GM23248 (cell line): ENCODE results near the gene PDZD7.

Experiments
- EZH2 ChIP-seq: fragments of 200-600 bp; sonication (generic); IDR thresholded peaks from 2 replicates; pipeline ENCODE4 v1.6.1; 2018; ENCODE audit warnings: antibody characterized with exemption, mild to moderate bottlenecking; ENCODE audit not compliant: insufficient read depth, poor library complexity, severe bottlenecking
- EZH2phosphoT487 ChIP-seq: fragments of 200-600 bp; sonication (generic); IDR thresholded peaks from 2 replicates; pipeline ENCODE4 v1.6.1; 2018; ENCODE audit warnings: antibody characterized with exemption, moderate library complexity, mild to moderate bottlenecking, low read depth; ENCODE audit not compliant: insufficient read depth

GRCh38 chr10:101060951-101061623 lies 30.2 kb upstream of the PDZD7 start:
- TF ChIP-seq EZH2 (no peak), EZH2phosphoT487 (no peak)
